ENCODE data around the gene ATP6V1G3. TPM values are rescaled to one million over a fixed set of nuclear protein-coding genes. Genes with fewer than 3 reads are reported as not detected.

The ATP6V1G3 gene
- not detected in 2 replicates for total RNA-seq

DNA sequence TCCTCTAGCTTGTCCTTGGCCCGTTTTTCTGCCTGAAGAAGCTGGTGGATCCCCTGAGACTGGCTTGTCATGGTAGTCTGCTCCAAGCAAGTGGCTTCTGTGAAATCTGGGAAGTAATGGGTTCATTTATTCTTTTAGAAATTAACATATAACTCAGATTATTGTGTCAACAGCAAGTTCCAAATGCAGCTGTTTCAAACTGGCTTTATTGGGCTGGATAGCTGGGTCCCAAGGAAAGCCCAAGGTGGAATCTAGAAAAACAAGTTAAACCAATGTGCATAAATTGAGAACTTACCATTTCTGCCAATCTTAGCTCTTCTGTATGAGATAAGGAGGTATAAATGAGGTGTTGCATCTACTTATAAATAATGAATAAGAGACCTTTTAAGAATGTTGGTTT, at the start of gene ATP6V1G3:
TSS of gene ATP6V1G3 (minus strand) at position 101 of the 400 bp plus-strand sequence. CDS start at position 71, 30 bp downstream.

Other genes starting within 250 kb of the ATP6V1G3 start
- 0.28 TPM in 1 of 2 replicates, not detected in the other for gene PTPRC, start 98.4 kb upstream of the ATP6V1G3 start, total RNA-seq